Gastrocnemius medialis (tissue), 4 donors: ENCODE measurements around the gene KLF11. TPM values are rescaled to one million over a fixed set of nuclear protein-coding genes. Genes with fewer than 3 reads are reported as not detected.

Experiments used
- ATAC-seq, 2 donors: fragments of 150-250 bp; one replicate each; pipeline ENCODE4 v1.9.1; 2016
- DNase-seq, 2 donors: peaks; one replicate each; pipeline ENCODE4 v3.0.0-alpha.2; 2019
- H3K27ac ChIP-seq, 4 donors: fragments of 200-600 bp; sonication (generic); 1 replicate in 1 of 4; 2 replicates in 3 of 4; pipeline ENCODE4 v1.5.1; 2016 to 2018; ENCODE audit warnings: mild to moderate bottlenecking in 2 of 4, moderate library complexity in 1 of 4
- H3K27me3 ChIP-seq, 3 donors: fragments of 200-600 bp; sonication (generic) in 2 of 3; 1 replicate in 1 of 3; 2 replicates in 2 of 3; pipeline versions ENCODE4 v1.5.1 to v1.6.0; 2016 to 2019; ENCODE audit warnings: mild to moderate bottlenecking in 1 of 3, moderate library complexity in 1 of 3
- H3K36me3 ChIP-seq, 2 donors: fragments of 200-600 bp; sonication (generic) in 1 of 2; one replicate each; pipeline ENCODE4 v1.5.1; 2017 to 2018
- H3K4me1 ChIP-seq, 2 donors: fragments of 200-600 bp; sonication (generic) in 1 of 2; one replicate each; pipeline ENCODE4 v1.5.1; 2016 to 2017; ENCODE audit warnings: mild to moderate bottlenecking in 2 of 2
- H3K4me3 ChIP-seq, 4 donors: fragments of 200-600 bp; sonication (generic) in 3 of 4; 1 replicate in 1 of 4; 2 replicates in 3 of 4; pipeline ENCODE4 v1.5.1; 2016 to 2019; ENCODE audit warnings: mild to moderate bottlenecking in 2 of 4
- H3K9me3 ChIP-seq, 3 donors: fragments of 200-600 bp; sonication (generic) in 2 of 3; 1 replicate in 1 of 3; 2 replicates in 2 of 3; pipeline ENCODE4 v1.5.1; 2016 to 2019
- POLR2A ChIP-seq, 2 donors: fragments of 450-650 bp; IDR thresholded peaks; one replicate each; pipeline ENCODE4 v1.6.1; 2017; ENCODE audit warnings: antibody characterized with exemption in 2 of 2, mild to moderate bottlenecking in 2 of 2, moderate library complexity in 2 of 2
- in situ Hi-C, 4 donors: fragments of 200-750 bp; cut with MboI; loops; one replicate each; pipeline versions ENCODE4 v1.15.0 to v1.8.0; 2017; ENCODE audit warnings: low sequenced_read_pairs in 4 of 4
- intact Hi-C: fragments of 100-400 bp; cut with DNase I; formaldehyde crosslinking; loops from one replicate; pipeline ENCODE4 v1.15.1; 2023; ENCODE audit warnings: low total_unique reads
- total RNA-seq, 4 donors: library from RNA; depleted of rRNA; stranded (reverse); fragments of >200 nt; gene quantifications; one replicate each; pipeline versions ENCODE4 v1.1.0 to v1.2.3, GENCODE V29; 2016
- TF ChIP-seq, protein P1 (sequence below), 5 experiments: fragments of 450-650 bp in 3 of 5; fragments of 200-600 bp in 2 of 5; sonication (generic) in 2 of 5; IDR thresholded peaks in 4 of 5; conservative IDR thresholded peaks in 1 of 5; 1 replicate in 4 of 5; 2 replicates in 1 of 5; pipeline ENCODE4 v1.5.1; 2016 to 2019; ENCODE audit warnings: antibody characterized with exemption in 5 of 5, mild to moderate bottlenecking in 3 of 5, moderate library complexity in 3 of 5

KLF11 gene
- total RNA-seq, 4 donors from 2014 or later: 7.6 to 18.3 (median 12.9) TPM

GRCh38 chr2:10076988-10077527, 33.7 kb downstream of the KLF11 start:
- no peak for TF ChIP-seq POLR2A (IDR thresholded peaks at IDR 0.05)
- TF ChIP-seq, protein P1, sequence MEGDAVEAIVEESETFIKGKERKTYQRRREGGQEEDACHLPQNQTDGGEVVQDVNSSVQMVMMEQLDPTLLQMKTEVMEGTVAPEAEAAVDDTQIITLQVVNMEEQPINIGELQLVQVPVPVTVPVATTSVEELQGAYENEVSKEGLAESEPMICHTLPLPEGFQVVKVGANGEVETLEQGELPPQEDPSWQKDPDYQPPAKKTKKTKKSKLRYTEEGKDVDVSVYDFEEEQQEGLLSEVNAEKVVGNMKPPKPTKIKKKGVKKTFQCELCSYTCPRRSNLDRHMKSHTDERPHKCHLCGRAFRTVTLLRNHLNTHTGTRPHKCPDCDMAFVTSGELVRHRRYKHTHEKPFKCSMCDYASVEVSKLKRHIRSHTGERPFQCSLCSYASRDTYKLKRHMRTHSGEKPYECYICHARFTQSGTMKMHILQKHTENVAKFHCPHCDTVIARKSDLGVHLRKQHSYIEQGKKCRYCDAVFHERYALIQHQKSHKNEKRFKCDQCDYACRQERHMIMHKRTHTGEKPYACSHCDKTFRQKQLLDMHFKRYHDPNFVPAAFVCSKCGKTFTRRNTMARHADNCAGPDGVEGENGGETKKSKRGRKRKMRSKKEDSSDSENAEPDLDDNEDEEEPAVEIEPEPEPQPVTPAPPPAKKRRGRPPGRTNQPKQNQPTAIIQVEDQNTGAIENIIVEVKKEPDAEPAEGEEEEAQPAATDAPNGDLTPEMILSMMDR (IDR thresholded peaks at IDR 0.05 in 4 of 5, conservative IDR thresholded peaks at IDR 0.05 in 1 of 5): no peak
- no peaks in the 10 kb centered on the region for H3K36me3 ChIP-seq
- H3K27ac ChIP-seq: no peak overlapping the region
- intact Hi-C loops: no loop called here
- H3K4me1 ChIP-seq: peaks cover 9% of the 10 kb centered on the region in 2 donors
- ATAC-seq: no peak
- no peaks in the 10 kb centered on the region for H3K9me3 ChIP-seq
- H3K4me3 ChIP-seq: no peak overlapping the region
- in situ Hi-C loops: no loop called here
- peaks cover 43 to 52% (median 51%) of the 10 kb centered on the region in 3 donors for H3K27me3 ChIP-seq
- no peak for DNase-seq

GRCh38 chr2:10078001-10078400, 34.7 kb downstream of the KLF11 start:
- in situ Hi-C loops: no loop called here
- no peak for DNase-seq
- no peak for ATAC-seq
- no peak overlapping the region for H3K4me3 ChIP-seq
- H3K27me3 ChIP-seq: peaks cover 48 to 58% (median 53%) of the 10 kb centered on the region in 3 donors
- no peak for TF ChIP-seq POLR2A (IDR thresholded peaks at IDR 0.05)
- TF ChIP-seq, protein P1 (IDR thresholded peaks at IDR 0.05 in 4 of 5, conservative IDR thresholded peaks at IDR 0.05 in 1 of 5): no peak
- H3K4me1 ChIP-seq: peaks cover 4 to 9% of the 10 kb centered on the region in 2 donors
- no peak overlapping the region for H3K27ac ChIP-seq
- H3K36me3 ChIP-seq: no peaks in the 10 kb centered on the region
- no peaks in the 10 kb centered on the region for H3K9me3 ChIP-seq
- intact Hi-C loops: no loop called here

DNA sequence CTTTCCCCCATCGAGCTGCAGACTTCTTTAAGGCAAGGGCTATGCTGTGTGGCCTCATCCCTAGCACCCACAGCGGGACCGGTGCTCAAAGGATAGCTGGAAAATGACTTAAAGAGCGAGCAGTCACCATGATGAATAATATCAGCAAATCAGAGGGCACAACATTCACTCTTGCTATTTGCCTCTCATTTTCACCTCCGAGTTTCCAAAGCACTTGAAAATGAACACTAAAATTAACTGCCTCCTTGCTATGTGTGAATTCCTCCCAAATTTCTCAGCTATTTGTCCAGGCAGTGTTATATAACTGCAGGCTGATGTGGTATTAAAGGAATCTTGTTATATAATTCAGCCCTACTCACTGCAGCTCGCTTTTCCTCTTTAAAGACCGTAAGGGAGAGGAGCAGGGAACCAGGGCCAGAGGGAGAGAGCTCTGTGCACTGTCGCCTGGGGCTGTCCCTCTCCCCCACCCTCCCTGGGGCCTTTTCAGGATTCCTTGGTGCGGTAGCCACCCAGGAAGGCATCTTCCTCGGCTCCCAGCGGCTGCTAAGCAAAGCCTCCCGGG, 35.4 kb downstream of the KLF11 start:
- in situ Hi-C loops (no loop called here), intact Hi-C loops (no loop called here)

DNA sequence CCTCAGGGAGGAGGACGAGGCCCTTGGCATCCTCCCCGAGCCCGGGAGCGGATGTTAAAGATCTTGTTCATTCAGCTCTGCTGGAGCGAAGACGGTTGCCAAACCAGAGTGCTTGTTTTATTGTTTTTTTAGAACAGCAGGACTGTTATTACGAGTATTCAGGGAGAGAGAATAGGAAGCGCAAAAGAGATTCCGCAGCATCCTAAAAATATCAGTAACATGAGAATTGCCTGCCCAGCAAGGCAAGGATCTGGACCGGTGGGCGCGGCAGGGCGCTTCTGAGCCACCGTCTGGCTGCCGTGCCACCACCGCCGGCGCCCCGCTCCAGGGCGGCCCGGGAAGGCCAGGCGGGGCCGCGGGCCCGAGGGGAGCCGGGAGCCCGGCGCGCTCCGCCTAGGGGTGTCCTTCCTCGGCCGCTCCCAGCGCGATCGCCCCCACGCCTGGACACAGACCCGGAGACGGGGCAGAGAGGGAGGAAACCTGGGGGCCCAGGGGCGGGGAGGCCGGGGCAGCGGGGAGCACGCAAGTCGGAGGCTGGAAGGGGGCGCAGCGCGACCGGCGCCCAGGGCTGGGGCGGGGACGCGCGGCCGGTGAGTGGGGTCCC, 36.0 kb downstream of the KLF11 start:
- in situ Hi-C loops: no loop called here

More for the DNA sequence above, 35.4 kb downstream of the KLF11 start:
- DNase-seq (no peak), ATAC-seq (no peak)
- Histone ChIP-seq H3K36me3 (no peaks in the 10 kb centered on the region), H3K4me3 (peak overlapping the region; percentile 17 to 57 (median 48)), H3K4me1 (peaks cover 4 to 9% of the 10 kb centered on the region in 2 donors), H3K27ac (no peak overlapping the region), H3K27me3 (peaks cover 50 to 63% (median 54%) of the 10 kb centered on the region in 3 donors), H3K9me3 (no peaks in the 10 kb centered on the region)
- no peak for TF ChIP-seq POLR2A (IDR thresholded peaks at IDR 0.05)
- TF ChIP-seq, protein P1 (IDR thresholded peaks at IDR 0.05 in 4 of 5, conservative IDR thresholded peaks at IDR 0.05 in 1 of 5): no peak

More for the DNA sequence above, 36.0 kb downstream of the KLF11 start:
- intact Hi-C loops: no loop called here
- Histone ChIP-seq H3K9me3 (no peaks in the 10 kb centered on the region), H3K36me3 (no peaks in the 10 kb centered on the region), H3K4me1 (peaks cover 4 to 9% of the 10 kb centered on the region in 2 donors), H3K4me3 (peak overlapping the region; percentile 17 to 57 (median 48)), H3K27ac (peak overlapping the region in 1 of 4 donors; percentile 19), H3K27me3 (peaks cover 50 to 65% (median 60%) of the 10 kb centered on the region in 3 donors)
- DNase-seq (no peak), ATAC-seq (peak; percentile 52 to 55)
- TF ChIP-seq POLR2A (IDR thresholded peaks at IDR 0.05): no peak
- TF ChIP-seq, protein P1 (IDR thresholded peaks at IDR 0.05 in 4 of 5, conservative IDR thresholded peaks at IDR 0.05 in 1 of 5): no peak
